Upper lobe of left lung (tissue), 6 donors: ENCODE measurements around the gene CIT. TPM values are rescaled to one million over a fixed set of nuclear protein-coding genes. Genes with fewer than 3 reads are reported as not detected.

ENCODE experiments used
- ATAC-seq, 2 donors: fragments of 200-7000 bp; cut with Tn5 transposase; one replicate each; pipeline ENCODE4 v1.9.1; 2022; ENCODE audit warnings: mild to moderate bottlenecking in 2 of 2, moderate library complexity in 2 of 2; ENCODE audit not compliant: low FRiP score in 2 of 2
- DNase-seq, 2 donors: peaks; one replicate each; pipeline ENCODE4 v3.0.0-alpha.2; 2019 to 2020
- H3K27ac ChIP-seq, 4 donors: fragments of 200-600 bp; sonication (generic); one replicate each; pipeline ENCODE4 v1.5.1; 2016 to 2019
- H3K27me3 ChIP-seq, 4 donors: fragments of 200-600 bp; sonication (generic); one replicate each; pipeline ENCODE4 v1.5.1; 2017 to 2019
- H3K36me3 ChIP-seq, 4 donors: fragments of 200-600 bp; sonication (generic); one replicate each; pipeline ENCODE4 v1.5.1; 2016 to 2019
- H3K4me1 ChIP-seq, 4 donors: fragments of 200-600 bp; sonication (generic); one replicate each; pipeline ENCODE4 v1.5.1; 2018 to 2019
- H3K4me3 ChIP-seq, 4 donors: fragments of 200-600 bp; sonication (generic); one replicate each; pipeline ENCODE4 v1.5.1; 2017 to 2019; ENCODE audit warnings: mild to moderate bottlenecking in 2 of 4, moderate library complexity in 1 of 4
- H3K9me3 ChIP-seq, 4 donors: fragments of 200-600 bp; sonication (generic); one replicate each; pipeline ENCODE4 v1.5.1; 2018 to 2019
- CTCF ChIP-seq, 6 experiments: fragments of 450-650 bp in 4 of 6; fragments of 200-600 bp in 2 of 6; sonication (generic) in 2 of 6; IDR thresholded peaks; one replicate each; pipeline ENCODE4 v1.5.1; 2016 to 2019; ENCODE audit warnings: antibody characterized with exemption in 6 of 6
- EP300 ChIP-seq, 4 donors: sonication (generic); formaldehyde crosslinking; IDR thresholded peaks; one replicate each; pipeline ENCODE4 v1.5.1; 2017; ENCODE audit warnings: antibody characterized with exemption in 4 of 4, control low read depth in 2 of 4
- POLR2A ChIP-seq, 4 donors: fragments of 450-650 bp; IDR thresholded peaks; one replicate each; pipeline ENCODE4 v1.5.1; 2016 to 2017; ENCODE audit warnings: antibody characterized with exemption in 4 of 4, mild to moderate bottlenecking in 2 of 4
- POLR2AphosphoS5 ChIP-seq, 2 donors: sonication (generic); formaldehyde crosslinking; IDR thresholded peaks; one replicate each; pipeline ENCODE4 v1.5.1; 2017; ENCODE audit warnings: antibody characterized with exemption in 2 of 2
- WGBS, 2 donors: methylation state at CpG; one replicate each; pipeline ENCODE4 v1.1.5; 2017 to 2018; 5-methylcytosine and 5-hydroxymethylcytosine counted together
- total RNA-seq, 6 donors: library from RNA; depleted of rRNA in 4 of 6; stranded (reverse); fragments of >200 nt in 4 of 6; gene quantifications; one replicate each; pipeline versions ENCODE4 v1.1.0 to v1.2.1, GENCODE V29; 2016 to 2021
- donor health status: DM: no; HTN: no; CAD: no; lungs with moderate emphysema.
- donor health status: DM: no; HTN: yes; CAD: no; lungs with severe emphysema.

CIT gene
- total RNA-seq, 6 donors from 2014 or later, result 7.8 to 185 (median 73.6) TPM

- 93 to 95% methylated on average over 2 of the region's 2 CpGs for WGBS, 2 donors
- no peak for TF ChIP-seq POLR2AphosphoS5 (IDR thresholded peaks at IDR 0.05)
- TF ChIP-seq EP300 (IDR thresholded peaks at IDR 0.05), result no peak
- no peak for TF ChIP-seq CTCF (IDR thresholded peaks at IDR 0.05)
- no peak for TF ChIP-seq POLR2A (IDR thresholded peaks at IDR 0.05)
Measured at GRCh38 chr12:119746169-119746568, 131.0 kb downstream of the CIT start.

GRCh38 chr12:119744900-119745606, 132.1 kb downstream of the CIT start:
- Histone ChIP-seq H3K4me3 (no peak overlapping the region), H3K9me3 (peaks cover 0 to 11% (median 5%) of the 10 kb centered on the region in 4 donors), H3K27ac (no peak overlapping the region), H3K36me3 (no peaks in the 10 kb centered on the region), H3K4me1 (no peaks in the 10 kb centered on the region), H3K27me3 (no peaks in the 10 kb centered on the region)
- DNase-seq (no peak), ATAC-seq (no peak)
- WGBS, 2 donors, result 96 to 100% methylated on average over 1 of the region's 1 CpG
- no peak for TF ChIP-seq CTCF (IDR thresholded peaks at IDR 0.05)
- TF ChIP-seq POLR2AphosphoS5 (IDR thresholded peaks at IDR 0.05), result no peak
- no peak for TF ChIP-seq POLR2A (IDR thresholded peaks at IDR 0.05)
- TF ChIP-seq EP300 (IDR thresholded peaks at IDR 0.05), result no peak

More at GRCh38 chr12:119746169-119746568, 131.0 kb downstream of the CIT start:
- no peak for ATAC-seq
- no peaks in the 10 kb centered on the region for H3K36me3 ChIP-seq
- no peaks in the 10 kb centered on the region for H3K27me3 ChIP-seq
- H3K27ac ChIP-seq, result no peak overlapping the region
- no peak for DNase-seq
- H3K4me1 ChIP-seq, result no peaks in the 10 kb centered on the region
- no peak overlapping the region for H3K4me3 ChIP-seq
- H3K9me3 ChIP-seq, result peaks cover 0 to 11% (median 5%) of the 10 kb centered on the region in 4 donors

GRCh38 chr12:119742700-119743099, 134.4 kb downstream of the CIT start:
- WGBS, 2 donors, result 95 to 97% methylated on average over 3 of the region's 3 CpGs

GRCh38 chr12:119740830-119741229, 136.3 kb downstream of the CIT start:
- no peaks in the 10 kb centered on the region for H3K27me3 ChIP-seq

More at GRCh38 chr12:119742700-119743099, 134.4 kb downstream of the CIT start:
- no peaks in the 10 kb centered on the region for H3K36me3 ChIP-seq
- DNase-seq, result no peak
- no peak for TF ChIP-seq POLR2AphosphoS5 (IDR thresholded peaks at IDR 0.05)
- TF ChIP-seq POLR2A (IDR thresholded peaks at IDR 0.05), result no peak
- no peak for TF ChIP-seq CTCF (IDR thresholded peaks at IDR 0.05)
- H3K27ac ChIP-seq, result no peak overlapping the region
- no peaks in the 10 kb centered on the region for H3K27me3 ChIP-seq
- H3K4me3 ChIP-seq, result no peak overlapping the region
- ATAC-seq, result no peak
- no peaks in the 10 kb centered on the region for H3K4me1 ChIP-seq
- H3K9me3 ChIP-seq, result peaks cover 0 to 11% (median 5%) of the 10 kb centered on the region in 4 donors

GRCh38 chr12:119735079-119735478, 142.0 kb downstream of the CIT start:
- Histone ChIP-seq H3K9me3 (no peaks in the 10 kb centered on the region), H3K4me3 (no peak overlapping the region), H3K27me3 (no peaks in the 10 kb centered on the region), H3K36me3 (no peaks in the 10 kb centered on the region), H3K4me1 (no peaks in the 10 kb centered on the region), H3K27ac (no peak overlapping the region)
- no peak for TF ChIP-seq EP300 (IDR thresholded peaks at IDR 0.05)
- TF ChIP-seq POLR2A (IDR thresholded peaks at IDR 0.05), result no peak
- no peak for TF ChIP-seq CTCF (IDR thresholded peaks at IDR 0.05)
- no peak for TF ChIP-seq POLR2AphosphoS5 (IDR thresholded peaks at IDR 0.05)
- DNase-seq (peak in 1 of 2 donors; percentile 42), ATAC-seq (no peak)
- 70 to 92% methylated on average over 17 of the region's 17 CpGs for WGBS, 2 donors

More at GRCh38 chr12:119740830-119741229, 136.3 kb downstream of the CIT start:
- H3K27ac ChIP-seq, result no peak overlapping the region
- H3K9me3 ChIP-seq, result peaks cover 0 to 9% (median 5%) of the 10 kb centered on the region in 4 donors
- TF ChIP-seq POLR2A (IDR thresholded peaks at IDR 0.05), result no peak
- TF ChIP-seq POLR2AphosphoS5 (IDR thresholded peaks at IDR 0.05), result peak in 1 of 2 donors; percentile 59
- 84 to 90% methylated on average over 4 of the region's 4 CpGs for WGBS, 2 donors
- no peaks in the 10 kb centered on the region for H3K4me1 ChIP-seq
- no peak for DNase-seq
- ATAC-seq, result no peak
- H3K4me3 ChIP-seq, result no peak overlapping the region
- no peaks in the 10 kb centered on the region for H3K36me3 ChIP-seq
